ENCODE data around the gene UBE2L5. TPM values are rescaled to one million over a fixed set of nuclear protein-coding genes. Genes with fewer than 3 reads are reported as not detected.

Gene UBE2L5
- total RNA-seq, result not detected in 2 replicates

GRCh38 chr13:30422054-30422839, at the start of gene UBE2L5:
Gene UBE2L5 (plus strand): TSS chr13:30422493. CDS start chr13:30427991, 5,498 bp downstream.

GRCh38 chr13:30465593-30466357, 43.5 kb downstream of the UBE2L5 start, which contains the start of gene HMGB1:
Gene HMGB1 (minus strand): TSS chr13:30465936. CDS start chr13:30463680, 2,256 bp downstream.

Other genes with a start within 250 kb of the UBE2L5 start
- gene KATNAL1, start 114.9 kb upstream of the UBE2L5 start, total RNA-seq, result 14.7 and 15.1 TPM in 2 replicates
- 189 and 314 TPM in 2 replicates for gene HMGB1, start 43.4 kb downstream of the UBE2L5 start, total RNA-seq
- gene USPL1, start 195.4 kb downstream of the UBE2L5 start, total RNA-seq, result 10.3 and 13.7 TPM in 2 replicates

Data from dermis lymphatic vessel endothelial cell (primary cell).